GM19397 (cell line): ENCODE data around the gene BSDC1.
"Not testable (repeated sequence)": the region's sequence is repeated elsewhere in the genome, so short reads cannot be mapped to it uniquely, and the experiment has no call there.

Source experiments
- ATAC-seq: cut with Tn5 transposase; IDR thresholded peaks from one replicate; pipeline ENCODE4 v1.9.1; 2021; ENCODE audit warnings: mild to moderate bottlenecking, moderate library complexity; ENCODE audit not compliant: unreplicated experiment

Gene BSDC1

GRCh38 chr1:32394141-32394889, at the start of gene BSDC1:
BSDC1 (minus strand) TSS chr1:32394441; CDS start chr1:32394414, 27 bp downstream.
- peak; percentile 97 for ATAC-seq

- not testable (repeated sequence) for ATAC-seq
Observed at GRCh38 chr1:32441467-32441866, 47.2 kb upstream of the BSDC1 start.

- not testable (repeated sequence) for ATAC-seq
Observed at GRCh38 chr1:32438777-32439176, 44.5 kb upstream of the BSDC1 start.

DNA sequence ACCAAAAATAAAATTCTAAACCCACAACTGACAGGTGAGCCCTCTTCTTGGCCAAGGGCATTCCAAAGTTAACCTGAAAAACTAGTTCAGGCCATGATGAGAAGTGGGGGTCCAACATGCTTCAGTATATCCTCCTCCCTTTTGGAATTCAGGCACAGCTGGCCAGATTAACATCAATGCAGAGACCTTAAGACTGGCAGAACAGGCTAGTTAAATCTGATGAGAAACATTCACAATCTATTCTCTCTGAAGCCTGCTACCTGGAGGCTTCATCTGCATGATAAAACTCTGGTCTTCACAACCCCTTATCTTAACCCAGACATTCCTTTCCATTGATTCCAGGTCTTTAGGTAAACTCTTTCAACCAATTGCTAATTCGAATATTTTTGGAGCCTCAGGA, 43.9 kb upstream of the BSDC1 start:
- ATAC-seq = no peak

- ATAC-seq = no peak
Observed at GRCh38 chr1:32431736-32432400, 37.6 kb upstream of the BSDC1 start.

GRCh38 chr1:32427264-32427963, 33.2 kb upstream of the BSDC1 start:
- no peak for ATAC-seq

GRCh38 chr1:32426489-32427255, 32.4 kb upstream of the BSDC1 start:
- no peak for ATAC-seq

GRCh38 chr1:32421775-32422174, 27.5 kb upstream of the BSDC1 start:
- ATAC-seq = no peak

DNA sequence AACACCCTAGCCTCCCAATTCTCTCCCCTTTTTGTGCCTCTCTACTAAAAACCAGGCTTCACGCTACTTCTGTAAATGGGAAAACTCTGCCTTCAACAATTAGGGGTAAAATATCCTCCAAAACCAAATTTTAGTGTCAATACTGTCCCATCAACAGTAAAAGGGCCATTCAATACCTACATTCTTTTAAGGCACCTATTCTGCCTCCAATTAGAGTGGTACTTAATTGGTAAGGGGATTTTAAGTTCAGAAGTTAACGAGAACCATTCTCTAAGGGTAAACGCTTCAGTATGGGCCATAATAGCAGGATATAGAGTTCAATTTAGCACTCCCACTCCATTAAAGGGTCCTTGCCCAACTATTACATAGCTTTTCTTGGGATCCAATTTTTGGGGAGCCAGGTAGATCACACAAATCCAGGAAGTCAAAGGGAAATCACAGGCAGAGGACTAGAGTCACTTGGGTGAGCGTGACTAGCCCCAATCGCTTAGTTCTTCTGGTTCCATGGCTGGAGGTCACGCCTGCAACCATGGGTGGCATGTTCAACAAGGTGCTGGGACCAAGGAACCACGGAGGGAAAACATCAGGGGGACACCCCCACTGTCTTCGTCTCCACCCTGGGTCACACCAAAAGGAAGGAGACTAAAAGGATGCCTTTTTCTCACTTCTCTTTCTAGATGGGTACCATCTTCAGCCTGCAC, 20.1 kb upstream of the BSDC1 start:
- ATAC-seq = no peak

DNA sequence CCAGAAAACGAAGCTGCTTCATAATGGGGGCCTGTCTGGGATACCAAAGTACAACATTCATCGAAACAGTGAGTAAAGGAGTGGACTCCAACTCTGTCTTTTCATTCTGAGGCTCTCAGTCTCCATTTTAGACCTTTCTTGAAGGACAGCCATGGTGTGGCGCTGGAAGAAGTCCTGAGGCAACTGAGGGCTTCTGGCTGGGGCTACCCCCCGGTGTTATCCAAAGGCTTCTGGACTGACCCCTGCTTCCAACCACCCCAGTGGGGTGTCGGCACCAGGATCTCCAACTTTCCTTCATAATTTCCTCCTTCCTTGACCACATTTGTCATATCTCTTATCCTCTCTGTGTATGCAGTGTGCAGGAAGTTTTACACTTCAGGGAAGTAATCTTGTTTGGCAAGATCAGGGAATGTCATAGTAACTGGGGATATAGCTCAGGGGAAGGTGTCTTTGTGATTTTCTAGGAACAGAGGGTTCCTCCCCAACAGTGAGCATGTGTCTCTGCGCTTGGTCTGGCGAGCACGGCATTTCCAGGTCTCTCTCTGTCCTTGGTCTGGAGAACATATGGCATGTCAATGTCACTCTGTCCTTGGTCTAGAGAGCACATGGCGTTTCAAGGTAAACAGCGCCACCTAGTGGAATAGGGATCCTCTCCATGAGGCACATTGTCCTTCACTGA, 19.4 kb upstream of the BSDC1 start:
- ATAC-seq = no peak

DNA sequence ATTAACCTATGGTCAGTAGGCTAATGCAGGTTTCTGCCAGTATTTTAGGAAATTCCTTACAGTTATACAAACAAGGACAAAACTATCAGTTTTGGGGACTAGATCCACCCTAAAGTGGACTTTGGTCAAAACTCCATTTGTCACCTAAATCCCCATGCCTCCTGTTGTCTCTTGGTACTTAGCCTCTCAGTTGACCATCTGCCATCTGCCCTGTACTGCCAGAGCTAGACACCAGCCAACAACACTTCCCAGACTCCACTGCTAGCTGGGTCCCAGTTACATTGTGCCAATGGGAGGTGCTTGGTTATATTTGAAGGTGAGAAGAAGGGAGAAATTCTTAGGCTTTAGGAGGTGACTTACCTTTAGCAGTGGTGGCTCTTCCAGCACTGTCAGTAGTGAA, 17.0 kb upstream of the BSDC1 start:
- no peak for ATAC-seq

DNA sequence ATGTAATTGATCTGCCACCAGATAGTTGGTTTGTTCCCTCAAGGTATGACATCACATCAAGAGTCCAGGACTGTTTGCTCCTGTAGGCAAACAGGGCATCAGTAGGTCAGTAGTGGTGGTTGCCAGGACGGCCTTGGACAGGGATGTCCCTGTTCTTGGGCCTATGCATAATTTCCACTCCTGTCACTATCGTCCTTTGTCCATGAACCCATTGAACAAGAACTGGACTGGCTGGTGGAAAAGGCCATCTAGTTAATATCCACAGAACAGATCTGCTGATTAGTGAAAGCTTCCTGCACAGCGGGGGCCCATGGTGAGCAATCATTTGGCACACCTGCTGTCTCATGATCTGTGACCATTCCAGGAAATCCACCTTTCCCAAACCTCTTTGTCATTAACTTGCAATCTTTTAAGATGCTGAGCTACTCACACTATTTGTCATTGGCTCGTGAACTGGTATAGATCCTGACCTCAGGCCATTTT, 12.4 kb upstream of the BSDC1 start:
- ATAC-seq = no peak

DNA sequence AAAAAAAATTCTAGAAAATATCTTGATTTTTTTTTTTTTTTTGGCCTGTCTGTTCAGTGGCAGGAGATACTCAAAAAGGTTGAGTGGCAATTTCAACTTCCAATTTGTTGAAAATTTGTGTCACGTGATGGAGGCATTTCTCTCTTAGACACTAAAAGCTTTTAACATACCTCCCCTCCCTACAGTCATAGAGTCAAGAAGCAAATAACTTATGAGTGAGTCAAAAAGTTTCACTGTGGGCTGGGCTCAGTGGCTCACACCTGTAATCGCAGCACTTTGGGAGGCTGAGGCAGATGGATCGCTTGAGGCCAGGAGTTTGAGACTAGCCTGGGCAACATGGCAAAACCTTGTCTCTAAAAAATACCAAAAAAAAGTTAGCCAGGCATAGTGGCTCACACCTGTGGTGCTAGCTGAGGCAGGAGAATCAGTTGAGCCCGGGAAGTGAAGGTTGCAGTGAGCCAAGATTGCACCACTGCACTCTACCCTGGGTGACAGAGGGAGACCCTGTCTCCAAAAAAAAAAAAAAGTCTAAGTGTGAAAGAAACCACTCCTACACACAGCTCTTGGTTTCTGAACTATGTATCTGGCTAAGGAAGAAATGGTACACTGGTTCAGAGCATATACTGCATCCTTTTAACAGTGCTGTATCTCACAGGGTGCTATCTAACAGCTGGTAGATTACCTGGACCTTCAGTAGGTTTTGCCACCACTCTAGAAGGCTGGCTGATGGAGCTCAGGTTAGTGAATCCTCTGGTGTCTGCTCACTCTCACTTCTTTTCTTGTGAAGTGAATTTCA, 11.6 kb upstream of the BSDC1 start:
- no peak for ATAC-seq

GRCh38 chr1:32404946-32405345, 10.7 kb upstream of the BSDC1 start:
- ATAC-seq = no peak

DNA sequence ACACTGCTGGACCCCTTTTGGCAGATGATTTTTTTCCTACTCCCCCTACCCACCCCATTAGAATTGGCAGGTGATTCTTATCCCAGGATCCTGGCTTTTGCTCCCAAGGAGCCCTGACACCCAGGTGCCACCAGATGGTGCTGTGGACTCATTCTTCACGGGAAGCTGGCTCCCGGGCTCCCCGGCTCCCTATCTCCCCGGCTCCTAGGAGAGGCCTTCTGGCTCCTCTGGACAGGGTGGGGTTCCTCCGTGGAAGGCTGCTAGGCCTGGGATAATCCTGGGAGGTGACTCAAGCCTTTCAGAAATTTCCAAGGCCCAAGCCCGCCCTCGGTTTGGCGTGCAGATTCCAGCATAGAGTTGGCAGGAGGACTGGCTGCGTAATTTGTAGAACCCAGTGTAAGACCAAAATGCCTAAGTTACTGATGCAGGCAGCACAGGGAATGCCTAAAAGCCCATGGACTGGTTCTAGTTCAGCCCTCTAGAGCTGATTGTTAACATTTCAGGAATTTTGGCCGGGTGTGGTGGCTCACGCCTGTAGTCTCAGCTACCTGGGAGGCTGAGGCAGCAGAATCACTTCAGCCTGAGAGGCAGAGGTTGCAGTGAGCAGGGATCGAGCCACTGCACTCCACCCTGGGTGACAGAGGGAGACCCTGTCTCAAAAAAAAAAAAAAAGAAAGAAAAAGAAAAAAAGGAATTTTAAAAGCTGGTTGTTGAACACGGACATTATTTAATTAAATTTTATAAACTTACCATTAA, 6.8 kb upstream of the BSDC1 start:
- ATAC-seq = no peak

- no peak for ATAC-seq
Observed at GRCh38 chr1:32399843-32400242, 5.6 kb upstream of the BSDC1 start.

DNA sequence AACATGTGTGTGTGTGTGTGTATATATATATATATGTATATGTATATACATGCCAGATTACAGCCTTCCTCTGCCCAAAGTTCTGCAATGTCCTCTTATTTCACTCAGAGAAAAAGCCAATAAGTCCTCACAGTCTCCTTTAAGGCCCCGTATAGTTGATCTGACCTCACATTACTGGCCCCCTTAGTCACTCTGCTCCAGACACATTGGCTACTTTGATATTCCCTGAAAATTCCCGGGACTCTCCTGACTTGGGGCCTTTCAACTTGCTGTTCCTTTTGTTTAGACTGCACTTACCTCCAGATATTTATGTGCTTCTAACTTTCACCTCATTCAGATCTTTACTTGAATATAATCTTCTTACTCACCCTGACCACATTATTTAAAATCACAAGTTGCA, 4.2 kb upstream of the BSDC1 start:
- ATAC-seq = no peak

- not testable (repeated sequence) for ATAC-seq
Observed at GRCh38 chr1:32396524-32396923, 2.3 kb upstream of the BSDC1 start.
